ENCODE results near the gene PALD1. TPM values are rescaled to one million over a fixed set of nuclear protein-coding genes. Genes with fewer than 3 reads are reported as not detected.
A peak's percentile ranks its signal among the peaks of the same experiment; 100 is the strongest.
"Not testable (repeated sequence)": the region's sequence is repeated elsewhere in the genome, so short reads cannot be mapped to it uniquely, and the experiment has no call there.

Gene PALD1
- total RNA-seq, 2 donors from 2014 or later: 1.1 to 1.3 TPM

- H3K27me3 Mint-ChIP-seq (ENCODE audit: low read depth); DNase-seq; H3K27ac Mint-ChIP-seq; H3K36me3 Mint-ChIP-seq (ENCODE audit: insufficient read depth in 2 of 2); H3K9me3 Mint-ChIP-seq; ATAC-seq (replicated peaks in 1 of 2): not testable (repeated sequence)
- Mint-ChIP-seq H3K4me1 (ENCODE audit: low read depth) (peaks cover 59% of the 10 kb centered on the region), H3K4me3 (peak overlapping the region in 1 of 2 donors; percentile 43)
These were observed 135.8 kb downstream of the PALD1 start for GRCh38 chr10:70614364-70614763.

GRCh38 chr10:70615211-70615610 is 136.6 kb downstream of the PALD1 start:
- DNase-seq (no peak), ATAC-seq (replicated peaks in 1 of 2) (no peak)
- Mint-ChIP-seq H3K36me3 (ENCODE audit: insufficient read depth in 2 of 2) (peaks cover under 1 to 13% of the 10 kb centered on the region in 2 donors), H3K27ac (no peak overlapping the region), H3K9me3 (peaks cover under 1 to 2% of the 10 kb centered on the region in 2 donors), H3K4me1 (ENCODE audit: low read depth) (peaks cover 59% of the 10 kb centered on the region), H3K4me3 (peak overlapping the region in 1 of 2 donors; percentile 10), H3K27me3 (ENCODE audit: low read depth) (peaks cover 7% of the 10 kb centered on the region)

GRCh38 chr10:70615784-70616522 is 137.4 kb downstream of the PALD1 start:
- peaks cover 4 to 16% of the 10 kb centered on the region in 2 donors for H3K36me3 Mint-ChIP-seq (ENCODE audit: insufficient read depth in 2 of 2)
- DNase-seq (no peak), ATAC-seq (replicated peaks in 1 of 2) (no peak)
- H3K4me1 Mint-ChIP-seq (ENCODE audit: low read depth): peaks cover 54% of the 10 kb centered on the region
- H3K27me3 Mint-ChIP-seq (ENCODE audit: low read depth): peaks cover 7% of the 10 kb centered on the region
- peak overlapping the region; percentile 87 for H3K27ac Mint-ChIP-seq
- peak overlapping the region in 1 of 2 donors; percentile 53 for H3K4me3 Mint-ChIP-seq
- H3K9me3 Mint-ChIP-seq: peaks cover 4 to 5% of the 10 kb centered on the region in 2 donors

DNA sequence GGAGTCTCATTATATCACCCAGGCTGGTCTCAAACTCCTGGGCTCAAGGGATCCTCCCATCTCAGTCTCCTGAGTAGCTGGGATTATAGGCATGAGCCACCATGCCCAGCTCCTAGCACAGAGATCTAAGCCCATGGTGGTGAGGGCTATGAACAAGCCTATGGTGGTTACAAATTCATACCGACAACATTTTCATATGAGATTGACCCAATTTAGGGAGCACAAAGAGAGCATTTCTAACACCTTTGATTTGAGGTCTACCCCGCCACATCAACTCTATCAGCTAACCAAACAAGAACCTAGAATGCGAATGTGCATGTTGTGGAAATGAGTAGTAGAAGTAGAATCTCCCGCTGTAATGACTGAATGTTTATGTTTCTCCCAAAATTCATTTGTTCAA is 138.2 kb downstream of the PALD1 start:
- peak overlapping the region in 1 of 2 donors; percentile 53 for H3K4me3 Mint-ChIP-seq
- H3K9me3 Mint-ChIP-seq: peaks cover 4 to 6% of the 10 kb centered on the region in 2 donors
- ATAC-seq (replicated peaks in 1 of 2) (peak; percentile 65), DNase-seq (peak in 1 of 2 donors; percentile 17)
- H3K4me1 Mint-ChIP-seq (ENCODE audit: low read depth): peaks cover 57% of the 10 kb centered on the region
- peak overlapping the region; percentile 87 for H3K27ac Mint-ChIP-seq
- H3K27me3 Mint-ChIP-seq (ENCODE audit: low read depth): peaks cover 7% of the 10 kb centered on the region
- H3K36me3 Mint-ChIP-seq (ENCODE audit: insufficient read depth in 2 of 2): peaks cover 6 to 16% of the 10 kb centered on the region in 2 donors

Other genes with a start within 250 kb of the PALD1 start
- gene PPA1, start 245.3 kb upstream of the PALD1 start, total RNA-seq: 100 to 1,000 TPM; 274 to 290 TPM
- under 1 TPM in 1 of 2 donors, not detected in 1; 0.02 TPM for gene NPFFR1, start 194.8 kb upstream of the PALD1 start, total RNA-seq
- gene LRRC20, start 96.1 kb upstream of the PALD1 start, total RNA-seq: 1 to 10 TPM; 3.6 to 5.8 TPM
- gene EIF4EBP2, start 74.6 kb upstream of the PALD1 start, total RNA-seq: 10 to 100 TPM; 23.6 to 24.3 TPM
- gene NODAL, start 37.1 kb upstream of the PALD1 start, total RNA-seq: not detected
- gene PRF1, start 124.0 kb downstream of the PALD1 start, total RNA-seq: 100 to 1,000 TPM in 1 of 2 donors, 10 to 100 TPM in 1; 44.5 to 102 TPM
- under 1 TPM; 0.24 to 0.37 TPM for gene ADAMTS14, start 193.7 kb downstream of the PALD1 start, total RNA-seq

Measured in activated T-cell treated with anti-CD3 and anti-CD28 coated beads, Interleukin-2, amount 50 U/mL, for 72 hours (primary cell).